Activated naive CD8-positive, alpha-beta T cell treated with anti-CD3 and anti-CD28 coated beads for 36 hours (primary cell): ENCODE data around the gene ANKRD6. TPM values are rescaled to one million over a fixed set of nuclear protein-coding genes. Genes with fewer than 3 reads are reported as not detected.

ENCODE experiments used
- DNase-seq: peaks from one replicate; pipeline ENCODE4 v3.0.0; 2021
- H3K27ac Mint-ChIP-seq: one replicate; pipeline ENCODE4 v1.8.0; 2022; ENCODE audit warnings: mild to moderate bottlenecking, moderate library complexity, mixed read lengths
- H3K27me3 Mint-ChIP-seq: one replicate; pipeline ENCODE4 v1.8.0; 2022; ENCODE audit warnings: mild to moderate bottlenecking, mixed read lengths
- H3K36me3 Mint-ChIP-seq: one replicate; pipeline ENCODE4 v1.8.0; 2021; ENCODE audit warnings: mild to moderate bottlenecking, mixed read lengths
- H3K4me1 Mint-ChIP-seq: one replicate; pipeline ENCODE4 v1.8.0; 2021; ENCODE audit warnings: mixed read lengths
- H3K4me3 Mint-ChIP-seq: one replicate; pipeline ENCODE4 v1.8.0; 2022; ENCODE audit warnings: mild to moderate bottlenecking, moderate library complexity, mixed read lengths
- H3K9me3 Mint-ChIP-seq: one replicate; pipeline ENCODE4 v1.8.0; 2022; ENCODE audit warnings: mixed read lengths
- total RNA-seq, 2 experiments: library from RNA; stranded (reverse); gene quantifications; one replicate each; pipeline ENCODE4 v1.2.3, GENCODE V29; 2021

Gene ANKRD6
- total RNA-seq, 2 experiments from 2014 or later: 2.0 to 2.2 TPM

GRCh38 chr6:89475101-89475500 is 42.1 kb downstream of the ANKRD6 start:
- Mint-ChIP-seq H3K4me3 (no peak overlapping the region), H3K9me3 (peaks cover 5% of the 10 kb centered on the region), H3K36me3 (peaks cover 4% of the 10 kb centered on the region), H3K27ac (peak overlapping the region; percentile 80), H3K27me3 (no peaks in the 10 kb centered on the region), H3K4me1 (peaks cover 20% of the 10 kb centered on the region)
- DNase-seq: no peak

- Mint-ChIP-seq H3K27ac (peak overlapping the region; percentile 80), H3K27me3 (no peaks in the 10 kb centered on the region), H3K9me3 (peaks cover 5% of the 10 kb centered on the region), H3K36me3 (peaks cover 4% of the 10 kb centered on the region), H3K4me1 (peaks cover 22% of the 10 kb centered on the region), H3K4me3 (no peak overlapping the region)
- peak; percentile 5 for DNase-seq
Observed at GRCh38 chr6:89475634-89476033, 42.7 kb downstream of the ANKRD6 start.

DNA sequence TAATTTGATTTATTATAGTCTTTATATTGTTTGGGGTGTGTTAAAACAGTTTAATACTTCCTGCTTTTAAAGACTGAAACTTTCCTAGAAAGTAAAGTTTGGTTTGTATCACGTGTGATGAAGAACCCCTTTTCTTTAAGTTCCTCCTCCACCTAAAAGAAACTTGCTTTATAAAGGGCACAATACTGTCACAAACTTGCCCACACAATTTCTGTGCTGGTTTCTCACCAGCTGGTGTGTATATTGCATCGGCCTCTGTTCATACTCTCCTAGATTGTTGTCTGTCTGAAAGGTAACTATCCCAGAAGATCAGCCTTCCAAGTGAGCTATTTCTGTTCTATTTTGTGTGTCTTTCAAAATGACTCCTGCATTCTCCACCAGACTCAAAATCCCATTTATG is 46.9 kb downstream of the ANKRD6 start:
- DNase-seq: no peak
- H3K27ac Mint-ChIP-seq: peak overlapping the region; percentile 22
- H3K4me3 Mint-ChIP-seq: no peak overlapping the region
- H3K36me3 Mint-ChIP-seq: peaks cover 4% of the 10 kb centered on the region
- H3K27me3 Mint-ChIP-seq: no peaks in the 10 kb centered on the region
- peaks cover 13% of the 10 kb centered on the region for H3K4me1 Mint-ChIP-seq
- peaks cover 5% of the 10 kb centered on the region for H3K9me3 Mint-ChIP-seq

- Mint-ChIP-seq H3K4me3 (no peak overlapping the region), H3K36me3 (no peaks in the 10 kb centered on the region), H3K4me1 (peaks cover 5% of the 10 kb centered on the region), H3K9me3 (no peaks in the 10 kb centered on the region), H3K27ac (no peak overlapping the region), H3K27me3 (no peaks in the 10 kb centered on the region)
- DNase-seq: no peak
Observed at GRCh38 chr6:89481695-89482094, 48.7 kb downstream of the ANKRD6 start.

- no peak for DNase-seq
- Mint-ChIP-seq H3K4me1 (peaks cover 5% of the 10 kb centered on the region), H3K36me3 (no peaks in the 10 kb centered on the region), H3K27ac (no peak overlapping the region), H3K27me3 (no peaks in the 10 kb centered on the region), H3K4me3 (no peak overlapping the region), H3K9me3 (no peaks in the 10 kb centered on the region)
Observed at GRCh38 chr6:89482126-89482525, 49.2 kb downstream of the ANKRD6 start.

DNA sequence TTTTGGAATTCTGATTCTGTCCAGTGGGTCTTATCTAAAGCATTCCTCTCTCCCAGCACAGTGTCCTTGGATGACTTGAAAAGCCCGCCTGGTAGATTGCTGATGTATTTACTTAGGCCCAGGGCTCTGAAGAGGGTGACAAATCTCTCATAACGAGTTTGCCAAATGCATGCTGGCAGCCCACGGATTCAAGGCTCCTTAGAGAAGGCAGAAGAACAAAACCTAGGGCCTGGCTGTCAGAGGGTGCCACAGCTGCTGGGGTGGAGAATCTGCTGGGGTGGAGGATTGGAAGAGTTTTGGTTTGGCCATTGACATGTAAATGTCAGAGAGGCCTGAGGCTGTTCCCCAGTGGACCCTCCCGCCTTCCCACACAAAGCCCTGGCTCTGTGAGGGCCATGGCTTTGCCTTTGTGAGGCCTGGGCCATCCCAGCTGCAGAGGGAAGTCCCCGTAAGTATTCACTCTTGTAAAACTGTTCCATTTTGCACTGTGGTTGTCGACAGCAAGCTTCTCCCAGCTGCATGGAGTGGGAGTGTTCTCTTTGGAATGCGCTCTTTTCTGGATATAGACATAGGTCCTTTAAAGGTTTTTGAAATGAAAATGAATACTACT is 50.3 kb downstream of the ANKRD6 start:
- no peaks in the 10 kb centered on the region for H3K9me3 Mint-ChIP-seq
- DNase-seq: no peak
- H3K27ac Mint-ChIP-seq: no peak overlapping the region
- no peak overlapping the region for H3K4me3 Mint-ChIP-seq
- H3K27me3 Mint-ChIP-seq: no peaks in the 10 kb centered on the region
- H3K36me3 Mint-ChIP-seq: no peaks in the 10 kb centered on the region
- H3K4me1 Mint-ChIP-seq: peaks cover 5% of the 10 kb centered on the region

DNA sequence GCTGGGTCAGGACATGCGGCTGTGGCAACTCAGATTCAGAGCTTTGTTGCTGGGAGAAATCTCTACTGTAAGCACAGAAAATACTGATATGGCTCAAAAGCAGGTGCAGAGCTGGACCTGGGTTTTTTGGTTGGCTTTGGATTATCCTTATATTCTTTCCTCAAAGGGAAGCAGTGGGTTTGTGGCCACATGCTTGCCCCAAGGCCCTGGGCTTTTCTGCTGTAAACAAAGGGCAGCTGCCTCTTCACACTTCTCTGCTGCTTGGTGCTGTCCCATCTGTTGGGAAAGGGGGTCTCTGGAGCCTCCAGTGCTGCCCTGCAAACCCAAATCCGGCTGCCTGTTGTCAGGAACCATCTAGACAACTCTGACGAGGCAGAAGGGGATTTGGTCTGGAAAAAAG is 52.4 kb downstream of the ANKRD6 start:
- no peaks in the 10 kb centered on the region for H3K36me3 Mint-ChIP-seq
- DNase-seq: no peak
- H3K27ac Mint-ChIP-seq: no peak overlapping the region
- no peaks in the 10 kb centered on the region for H3K4me1 Mint-ChIP-seq
- H3K4me3 Mint-ChIP-seq: no peak overlapping the region
- no peaks in the 10 kb centered on the region for H3K9me3 Mint-ChIP-seq
- H3K27me3 Mint-ChIP-seq: no peaks in the 10 kb centered on the region

GRCh38 chr6:89487864-89488263 is 54.9 kb downstream of the ANKRD6 start:
- Mint-ChIP-seq H3K36me3 (no peaks in the 10 kb centered on the region), H3K4me1 (no peaks in the 10 kb centered on the region), H3K27me3 (no peaks in the 10 kb centered on the region), H3K4me3 (no peak overlapping the region), H3K27ac (no peak overlapping the region), H3K9me3 (no peaks in the 10 kb centered on the region)
- peak; percentile 4 for DNase-seq

- no peaks in the 10 kb centered on the region for H3K4me1 Mint-ChIP-seq
- no peak for DNase-seq
- H3K4me3 Mint-ChIP-seq: no peak overlapping the region
- H3K36me3 Mint-ChIP-seq: peaks cover 1% of the 10 kb centered on the region
- H3K9me3 Mint-ChIP-seq: no peaks in the 10 kb centered on the region
- H3K27ac Mint-ChIP-seq: no peak overlapping the region
- no peaks in the 10 kb centered on the region for H3K27me3 Mint-ChIP-seq
Observed at GRCh38 chr6:89488438-89488837, 55.5 kb downstream of the ANKRD6 start.

DNA sequence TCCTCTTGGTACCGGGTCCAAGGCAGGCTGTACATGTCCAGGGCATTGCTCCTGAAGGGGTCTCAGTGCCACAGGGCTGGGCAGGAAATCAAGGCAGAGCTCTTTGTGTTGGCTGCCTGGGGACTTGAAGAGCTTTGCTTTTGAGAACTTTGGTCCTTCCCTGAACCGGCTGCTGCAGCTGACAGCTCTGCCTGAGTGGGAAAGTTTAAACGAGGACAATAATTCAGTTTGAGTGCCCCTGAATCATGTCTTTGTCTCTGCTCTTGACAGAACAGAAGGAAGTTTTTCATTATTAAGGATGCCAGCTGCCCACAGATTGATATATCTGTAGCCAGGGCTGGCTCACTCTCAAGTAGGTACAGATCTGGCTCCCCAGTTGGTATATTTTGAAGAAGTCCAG is 56.1 kb downstream of the ANKRD6 start:
- no peak overlapping the region for H3K27ac Mint-ChIP-seq
- H3K9me3 Mint-ChIP-seq: no peaks in the 10 kb centered on the region
- no peak for DNase-seq
- H3K4me1 Mint-ChIP-seq: no peaks in the 10 kb centered on the region
- H3K4me3 Mint-ChIP-seq: no peak overlapping the region
- no peaks in the 10 kb centered on the region for H3K27me3 Mint-ChIP-seq
- H3K36me3 Mint-ChIP-seq: peaks cover 1% of the 10 kb centered on the region

DNA sequence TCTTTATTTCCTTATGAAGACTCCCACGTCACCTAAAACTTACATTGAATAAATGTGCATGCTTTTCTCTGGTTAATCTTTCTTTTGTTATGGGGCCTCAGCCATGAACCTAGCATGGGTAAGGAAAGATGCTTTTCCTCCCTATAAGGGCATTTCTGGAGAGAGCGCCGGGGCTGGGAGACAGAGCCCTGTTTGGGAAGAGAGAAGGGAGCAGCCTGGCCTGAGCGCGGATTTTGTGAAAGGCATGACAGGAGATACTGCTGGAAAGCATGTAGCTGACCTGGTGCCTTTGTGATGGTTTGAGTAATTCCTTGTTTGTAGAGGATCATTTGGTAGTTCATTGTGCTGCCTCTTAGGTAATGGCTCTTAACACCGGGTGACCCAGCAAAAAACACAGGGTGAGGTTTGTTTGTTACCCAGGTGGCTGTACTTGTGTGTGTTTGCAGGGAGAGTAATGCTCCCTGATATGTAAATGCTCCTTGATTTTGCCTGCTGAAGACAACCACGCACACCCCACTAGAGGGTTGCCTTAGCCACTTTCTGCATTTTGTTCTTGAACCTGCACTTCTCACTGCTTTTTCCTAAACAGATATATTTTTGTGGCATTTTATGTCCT is 59.2 kb downstream of the ANKRD6 start:
- Mint-ChIP-seq H3K9me3 (no peaks in the 10 kb centered on the region), H3K4me1 (peaks cover 2% of the 10 kb centered on the region), H3K27ac (no peak overlapping the region), H3K4me3 (no peak overlapping the region), H3K36me3 (peaks cover 1% of the 10 kb centered on the region), H3K27me3 (peaks cover 5% of the 10 kb centered on the region)
- no peak for DNase-seq

DNA sequence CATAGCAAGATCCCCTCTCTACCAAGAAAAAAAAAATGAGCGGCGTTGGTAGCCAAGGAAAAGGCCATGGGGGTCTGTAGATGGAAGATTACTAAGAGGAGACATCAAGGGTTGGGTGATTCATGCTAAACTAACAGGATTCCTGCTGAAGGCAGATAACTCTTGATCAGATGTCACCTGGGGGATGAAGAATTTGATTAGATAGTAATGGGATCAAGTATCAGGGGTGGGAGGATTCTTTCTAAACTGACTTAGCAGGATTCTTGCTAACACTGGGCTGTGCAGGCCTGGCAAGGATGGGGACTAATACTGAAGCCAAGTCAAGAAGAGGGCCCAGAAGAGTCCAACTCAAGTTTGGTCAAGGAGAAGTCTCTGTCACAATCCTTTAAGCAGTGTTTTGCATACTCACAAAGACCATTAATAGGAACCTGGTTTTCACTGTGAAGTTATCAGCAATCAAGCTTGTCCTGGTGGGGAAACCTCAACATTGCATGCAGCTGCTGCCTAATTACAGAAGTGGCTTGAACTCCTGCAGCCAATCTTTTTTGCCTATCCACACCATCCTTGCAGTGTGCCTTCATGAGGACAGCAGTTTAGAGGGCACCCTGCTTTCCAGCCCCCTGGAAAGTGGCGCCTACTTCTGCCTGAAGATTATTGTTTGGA is 61.3 kb downstream of the ANKRD6 start:
- peaks cover 2% of the 10 kb centered on the region for H3K4me1 Mint-ChIP-seq
- no peak overlapping the region for H3K27ac Mint-ChIP-seq
- peaks cover 8% of the 10 kb centered on the region for H3K27me3 Mint-ChIP-seq
- peaks cover 1% of the 10 kb centered on the region for H3K36me3 Mint-ChIP-seq
- no peaks in the 10 kb centered on the region for H3K9me3 Mint-ChIP-seq
- H3K4me3 Mint-ChIP-seq: no peak overlapping the region
- DNase-seq: no peak

- peaks cover 2% of the 10 kb centered on the region for H3K4me1 Mint-ChIP-seq
- H3K36me3 Mint-ChIP-seq: peaks cover 1% of the 10 kb centered on the region
- DNase-seq: no peak
- H3K27ac Mint-ChIP-seq: no peak overlapping the region
- no peaks in the 10 kb centered on the region for H3K9me3 Mint-ChIP-seq
- peaks cover 8% of the 10 kb centered on the region for H3K27me3 Mint-ChIP-seq
- no peak overlapping the region for H3K4me3 Mint-ChIP-seq
Observed at GRCh38 chr6:89495961-89496535, 63.1 kb downstream of the ANKRD6 start.

GRCh38 chr6:89500611-89501010 is 67.7 kb downstream of the ANKRD6 start:
- Mint-ChIP-seq H3K27me3 (peaks cover 11% of the 10 kb centered on the region), H3K36me3 (no peaks in the 10 kb centered on the region), H3K4me1 (no peaks in the 10 kb centered on the region), H3K9me3 (no peaks in the 10 kb centered on the region), H3K4me3 (no peak overlapping the region), H3K27ac (no peak overlapping the region)
- DNase-seq: no peak

DNA sequence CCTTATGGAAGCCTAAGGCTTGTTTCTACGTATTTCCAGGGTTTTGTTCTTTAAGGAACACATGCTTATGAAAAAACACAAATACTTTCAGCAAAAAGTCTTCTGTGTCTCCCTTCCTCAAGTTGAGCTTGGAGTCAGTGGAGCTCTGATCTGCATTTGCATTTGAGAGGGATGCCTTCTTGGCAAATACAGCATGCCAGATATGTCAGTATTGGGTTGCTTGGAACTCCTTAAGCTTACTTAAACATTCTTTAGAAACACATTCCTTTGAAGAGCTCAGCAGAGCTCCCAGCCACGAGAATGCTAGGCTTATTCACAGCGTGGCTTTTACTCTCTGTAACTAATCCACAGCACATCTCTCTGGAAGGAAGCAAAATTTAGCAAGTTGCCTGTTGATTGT is 68.3 kb downstream of the ANKRD6 start:
- peaks cover 11% of the 10 kb centered on the region for H3K27me3 Mint-ChIP-seq
- DNase-seq: no peak
- H3K4me3 Mint-ChIP-seq: no peak overlapping the region
- no peaks in the 10 kb centered on the region for H3K36me3 Mint-ChIP-seq
- H3K4me1 Mint-ChIP-seq: no peaks in the 10 kb centered on the region
- H3K9me3 Mint-ChIP-seq: no peaks in the 10 kb centered on the region
- no peak overlapping the region for H3K27ac Mint-ChIP-seq
